Activated B cell treated with CpG ODN at 0.5 μM for 24 hours (primary cell): ENCODE measurements around the gene OGFOD3. TPM values are rescaled to one million over a fixed set of nuclear protein-coding genes. Genes with fewer than 3 reads are reported as not detected.
A peak's percentile ranks its signal among the peaks of the same experiment; 100 is the strongest.

Experiments
- ATAC-seq: fragments of 200-7000 bp; cut with Tn5 transposase; one replicate; pipeline ENCODE4 v1.10.0; 2021; ENCODE audit warnings: low read depth, mild to moderate bottlenecking, moderate library complexity
- CTCF ChIA-PET: fragments of 350-600 bp; sonication (Branson Sonifier 250); formaldehyde crosslinking; loops from one replicate; lab custom pipeline; 2021; ENCODE audit warnings: antibody characterized with exemption; lab: Charles Lee
- POLR2A ChIA-PET: fragments of 350-600 bp; sonication (Branson Sonifier 250); formaldehyde crosslinking; loops from one replicate; lab custom pipeline; 2021; ENCODE audit warnings: antibody characterized with exemption; lab: Charles Lee
- DNase-seq: peaks from one replicate; pipeline ENCODE4 v3.0.0; 2022
- H3K27ac Mint-ChIP-seq: one replicate; pipeline ENCODE4 v1.8.0; 2020; ENCODE audit warnings: mixed read lengths
- H3K27me3 Mint-ChIP-seq: one replicate; pipeline ENCODE4 v1.8.0; 2021; ENCODE audit warnings: mixed read lengths
- H3K36me3 Mint-ChIP-seq: one replicate; pipeline ENCODE4 v1.8.0; 2021; ENCODE audit warnings: low read depth, mixed read lengths
- H3K4me1 Mint-ChIP-seq: one replicate; pipeline ENCODE4 v1.8.0; 2021; ENCODE audit warnings: mixed read lengths
- H3K4me3 Mint-ChIP-seq: one replicate; pipeline ENCODE4 v1.8.0; 2020; ENCODE audit warnings: mild to moderate bottlenecking, mixed read lengths
- H3K9me3 Mint-ChIP-seq: one replicate; pipeline ENCODE4 v1.8.0; 2020; ENCODE audit warnings: mixed read lengths
- CTCF ChIP-seq: fragments of 200-600 bp; IDR thresholded peaks from one replicate; pipeline ENCODE4 v1.8.0; 2022; ENCODE audit warnings: antibody characterized with exemption, mild to moderate bottlenecking
- intact Hi-C: fragments of 100-400 bp; cut with micrococcal nuclease; formaldehyde crosslinking; loops from one replicate; pipeline ENCODE4 v1.15.1; 2024
- total RNA-seq: library from RNA; stranded (reverse); gene quantifications from 2 replicates; pipeline ENCODE4 v1.2.3, GENCODE V29; 2022

OGFOD3 gene
- total RNA-seq, 1 donor from 2014 or later: 35.0 TPM

GRCh38 chr17:82406131-82406671 is 12.2 kb downstream of the OGFOD3 start:
- ChIA-PET CTCF (no interaction called here), POLR2A (no interaction called here)
- ATAC-seq (no peak), DNase-seq (no peak)
- no peak for TF ChIP-seq CTCF
- Mint-ChIP-seq H3K36me3 (peaks cover 48% of the 10 kb centered on the region), H3K4me1 (peaks cover 16% of the 10 kb centered on the region), H3K27ac (no peak overlapping the region), H3K9me3 (no peaks in the 10 kb centered on the region), H3K27me3 (no peaks in the 10 kb centered on the region), H3K4me3 (no peak overlapping the region)
- intact Hi-C loops: no loop called here

- peaks cover 21% of the 10 kb centered on the region for H3K4me1 Mint-ChIP-seq
- no peaks in the 10 kb centered on the region for H3K9me3 Mint-ChIP-seq
- H3K27me3 Mint-ChIP-seq: no peaks in the 10 kb centered on the region
- intact Hi-C loops: no loop called here
- H3K36me3 Mint-ChIP-seq: peaks cover 51% of the 10 kb centered on the region
- H3K4me3 Mint-ChIP-seq: no peak overlapping the region
- DNase-seq: no peak
- TF ChIP-seq CTCF: no peak
- no peak overlapping the region for H3K27ac Mint-ChIP-seq
- ChIA-PET POLR2A (interaction anchor here (0.6 kb wide), 1 partner anchor 92 kb away, joined by 4 read pairs; no protein-coding TSS in a partner anchor), CTCF (interaction anchor here (0.6 kb wide), 1 partner anchor 31 kb away, joined by 3 read pairs; no protein-coding TSS in a partner anchor)
- no peak for ATAC-seq
These were observed 13.3 kb downstream of the OGFOD3 start for GRCh38 chr17:82405051-82405450.

- DNase-seq (no peak), ATAC-seq (no peak)
- Mint-ChIP-seq H3K9me3 (no peaks in the 10 kb centered on the region), H3K4me1 (peaks cover 21% of the 10 kb centered on the region), H3K27ac (no peak overlapping the region), H3K4me3 (no peak overlapping the region), H3K27me3 (no peaks in the 10 kb centered on the region), H3K36me3 (peaks cover 43% of the 10 kb centered on the region)
- ChIA-PET CTCF (no interaction called here), POLR2A (no interaction called here)
- intact Hi-C loops: no loop called here
- TF ChIP-seq CTCF: no peak
These were observed 14.4 kb downstream of the OGFOD3 start for GRCh38 chr17:82403662-82404660.

GRCh38 chr17:82402865-82403264 is 15.5 kb downstream of the OGFOD3 start:
- TF ChIP-seq CTCF: no peak
- H3K27me3 Mint-ChIP-seq: no peaks in the 10 kb centered on the region
- H3K27ac Mint-ChIP-seq: peak overlapping the region; percentile 15
- intact Hi-C loops: no loop called here
- H3K4me1 Mint-ChIP-seq: peaks cover 14% of the 10 kb centered on the region
- no peaks in the 10 kb centered on the region for H3K9me3 Mint-ChIP-seq
- ChIA-PET CTCF (no interaction called here), POLR2A (no interaction called here)
- DNase-seq (no peak), ATAC-seq (peak; percentile 40)
- H3K36me3 Mint-ChIP-seq: peaks cover 37% of the 10 kb centered on the region
- no peak overlapping the region for H3K4me3 Mint-ChIP-seq

- Mint-ChIP-seq H3K4me1 (peaks cover 7% of the 10 kb centered on the region), H3K36me3 (peaks cover 33% of the 10 kb centered on the region), H3K9me3 (no peaks in the 10 kb centered on the region), H3K4me3 (peak overlapping the region; percentile 78), H3K27me3 (no peaks in the 10 kb centered on the region), H3K27ac (peak overlapping the region; percentile 67)
- ATAC-seq (peak; percentile 84), DNase-seq (peak; percentile 42)
- CTCF ChIA-PET: no interaction called here
- TF ChIP-seq CTCF: no peak
- POLR2A ChIA-PET: interaction anchor here (0.6 to 1.0 kb wide), 3 partner anchors 19 to 220 kb away, joined by 3 to 5 read pairs (median 3); partner anchors contain the start of gene NARF
- intact Hi-C loops: no loop called here
These were observed 17.6 kb downstream of the OGFOD3 start for GRCh38 chr17:82400830-82401229.
